SK-N-SH treated with all-trans-retinoic acid at 6 μM for 48 hours (cell line): ENCODE measurements around the gene IL12RB1.
A peak's percentile ranks its signal among the peaks of the same experiment; 100 is the strongest.

ENCODE experiments used
- ATAC-seq: fragments of 200-7000 bp; cut with Tn5 transposase; 3 replicates; pipeline ENCODE4 v1.9.1; 2020; ENCODE audit warnings: mild to moderate bottlenecking, moderate library complexity
- ARNTL ChIP-seq: fragments of 450-650 bp; formaldehyde crosslinking; IDR thresholded peaks from 2 replicates; pipeline ENCODE4 v1.5.0; 2020; ENCODE audit warnings: low read depth, mild to moderate bottlenecking, moderate library complexity, borderline replicate concordance
- BACH2 ChIP-seq: fragments of 250-450 bp; sonication (Bioruptor Pico); IDR thresholded peaks from 2 replicates; pipeline ENCODE4 v1.9.0; 2021; ENCODE audit warnings: mild to moderate bottlenecking, borderline replicate concordance
- CSDC2 ChIP-seq: fragments of 250-450 bp; sonication (Bioruptor Pico); IDR thresholded peaks from 2 replicates; pipeline ENCODE4 v1.5.0; 2020; ENCODE audit warnings: mild to moderate bottlenecking, moderate library complexity
- ESRRG ChIP-seq: fragments of 250-450 bp; sonication (Bioruptor Pico); IDR thresholded peaks from 2 replicates; pipeline ENCODE4 v1.6.1; 2021; ENCODE audit warnings: mild to moderate bottlenecking
- GLIS3 ChIP-seq: fragments of 250-450 bp; sonication (Bioruptor Pico); IDR thresholded peaks from 2 replicates; pipeline ENCODE4 v1.5.0; 2020; ENCODE audit warnings: mild to moderate bottlenecking, moderate library complexity
- ISL1 ChIP-seq: fragments of 250-450 bp; sonication (Bioruptor Pico); IDR thresholded peaks from 2 replicates; pipeline ENCODE4 v2.1.2; 2022; ENCODE audit warnings: mild to moderate bottlenecking, moderate library complexity
- OSR1 ChIP-seq: fragments of 250-450 bp; sonication (Bioruptor Pico); IDR thresholded peaks from 2 replicates; pipeline ENCODE4 v1.8.0; 2022; ENCODE audit warnings: moderate library complexity, mild to moderate bottlenecking, inconsistent platforms
- PPARA ChIP-seq: fragments of 250-450 bp; sonication (Bioruptor Pico); IDR thresholded peaks from 2 replicates; pipeline ENCODE4 v1.5.0; 2020; ENCODE audit warnings: mild to moderate bottlenecking, borderline replicate concordance
- RARB ChIP-seq: fragments of 250-450 bp; sonication (Bioruptor Pico); IDR thresholded peaks from 2 replicates; pipeline ENCODE4 v1.8.0; 2021; ENCODE audit warnings: mild to moderate bottlenecking, moderate library complexity
- SNAI2 ChIP-seq: fragments of 250-450 bp; sonication (Bioruptor Pico); IDR thresholded peaks from 2 replicates; pipeline ENCODE4 v1.5.0; 2020; ENCODE audit warnings: mild to moderate bottlenecking, moderate library complexity
- TCF4 ChIP-seq: fragments of 250-450 bp; sonication (Bioruptor Pico); IDR thresholded peaks from 2 replicates; pipeline ENCODE4 v1.8.0; 2021; ENCODE audit warnings: mild to moderate bottlenecking, moderate library complexity, borderline replicate concordance
- TOX ChIP-seq: fragments of 250-450 bp; sonication (Bioruptor Pico); IDR thresholded peaks from 2 replicates; pipeline ENCODE4 v1.8.0; 2021; ENCODE audit warnings: mild to moderate bottlenecking, moderate library complexity, borderline replicate concordance
- ZC3H10 ChIP-seq: fragments of 250-450 bp; sonication (Bioruptor Pico); IDR thresholded peaks from 2 replicates; pipeline ENCODE4 v1.5.1; 2021; ENCODE audit warnings: mild to moderate bottlenecking, moderate library complexity
- ZFP3 ChIP-seq: fragments of 250-450 bp; sonication (Bioruptor Pico); IDR thresholded peaks from 2 replicates; pipeline ENCODE4 v1.5.0; 2020; ENCODE audit warnings: mild to moderate bottlenecking, moderate library complexity
- ZFP30 ChIP-seq: fragments of 450-650 bp; formaldehyde crosslinking; IDR thresholded peaks from 2 replicates; pipeline ENCODE4 v1.5.0; 2022; ENCODE audit warnings: mild to moderate bottlenecking, moderate library complexity
- ZNF565 ChIP-seq: fragments of 450-650 bp; formaldehyde crosslinking; conservative IDR thresholded peaks from 2 replicates; pipeline ENCODE4 v1.5.0; 2020; ENCODE audit warnings: low read depth, mild to moderate bottlenecking, moderate library complexity
- ZNF70 ChIP-seq: fragments of 450-650 bp; formaldehyde crosslinking; IDR thresholded peaks from 2 replicates; pipeline ENCODE4 v1.5.0; 2020; ENCODE audit warnings: mild to moderate bottlenecking, moderate library complexity
- TF ChIP-seq, protein P1 (sequence below): fragments of 250-450 bp; sonication (Bioruptor Pico); IDR thresholded peaks from 2 replicates; pipeline ENCODE4 v1.8.0; 2021; ENCODE audit warnings: low read depth, mild to moderate bottlenecking, moderate library complexity, borderline replicate concordance
- TF ChIP-seq, protein P2 (sequence below): fragments of 250-450 bp; sonication (Bioruptor Pico); IDR thresholded peaks from 2 replicates; pipeline ENCODE4 v1.8.0; 2020; ENCODE audit warnings: mild to moderate bottlenecking, moderate library complexity, borderline replicate concordance
- TF ChIP-seq, protein P3 (sequence below): fragments of 250-450 bp; sonication (Bioruptor Pico); IDR thresholded peaks from 2 replicates; pipeline ENCODE4 v1.5.1; 2021; ENCODE audit warnings: mild to moderate bottlenecking, moderate library complexity
- TF ChIP-seq, protein P4 (sequence below): fragments of 250-450 bp; sonication (Bioruptor Pico); IDR thresholded peaks from 2 replicates; pipeline ENCODE4 v1.5.1; 2020; ENCODE audit warnings: low read depth, mild to moderate bottlenecking, moderate library complexity
- TF ChIP-seq, protein P5 (sequence below): fragments of 250-450 bp; sonication (Bioruptor Pico); IDR thresholded peaks from 2 replicates; pipeline ENCODE4 v1.5.0; 2020; ENCODE audit warnings: mild to moderate bottlenecking, moderate library complexity

The IL12RB1 gene

GRCh38 chr19:18109733-18110608 is 23.2 kb upstream of the IL12RB1 start:
- no peak for TF ChIP-seq ARNTL (CRISPR knock-in tag)
- TF ChIP-seq ZC3H10, result no peak
- no peak for TF ChIP-seq ISL1
- TF ChIP-seq, protein P1, sequence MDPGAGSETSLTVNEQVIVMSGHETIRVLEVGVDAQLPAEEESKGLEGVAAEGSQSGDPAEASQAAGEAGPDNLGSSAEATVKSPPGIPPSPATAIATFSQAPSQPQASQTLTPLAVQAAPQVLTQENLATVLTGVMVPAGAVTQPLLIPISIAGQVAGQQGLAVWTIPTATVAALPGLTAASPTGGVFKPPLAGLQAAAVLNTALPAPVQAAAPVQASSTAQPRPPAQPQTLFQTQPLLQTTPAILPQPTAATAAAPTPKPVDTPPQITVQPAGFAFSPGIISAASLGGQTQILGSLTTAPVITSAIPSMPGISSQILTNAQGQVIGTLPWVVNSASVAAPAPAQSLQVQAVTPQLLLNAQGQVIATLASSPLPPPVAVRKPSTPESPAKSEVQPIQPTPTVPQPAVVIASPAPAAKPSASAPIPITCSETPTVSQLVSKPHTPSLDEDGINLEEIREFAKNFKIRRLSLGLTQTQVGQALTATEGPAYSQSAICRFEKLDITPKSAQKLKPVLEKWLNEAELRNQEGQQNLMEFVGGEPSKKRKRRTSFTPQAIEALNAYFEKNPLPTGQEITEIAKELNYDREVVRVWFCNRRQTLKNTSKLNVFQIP (CRISPR knock-in tag), result no peak
- no peak for TF ChIP-seq ZFP30
- TF ChIP-seq GLIS3 (CRISPR knock-in tag), result no peak
- no peak for TF ChIP-seq SNAI2
- TF ChIP-seq CSDC2 (CRISPR knock-in tag), result no peak
- TF ChIP-seq, protein P2, sequence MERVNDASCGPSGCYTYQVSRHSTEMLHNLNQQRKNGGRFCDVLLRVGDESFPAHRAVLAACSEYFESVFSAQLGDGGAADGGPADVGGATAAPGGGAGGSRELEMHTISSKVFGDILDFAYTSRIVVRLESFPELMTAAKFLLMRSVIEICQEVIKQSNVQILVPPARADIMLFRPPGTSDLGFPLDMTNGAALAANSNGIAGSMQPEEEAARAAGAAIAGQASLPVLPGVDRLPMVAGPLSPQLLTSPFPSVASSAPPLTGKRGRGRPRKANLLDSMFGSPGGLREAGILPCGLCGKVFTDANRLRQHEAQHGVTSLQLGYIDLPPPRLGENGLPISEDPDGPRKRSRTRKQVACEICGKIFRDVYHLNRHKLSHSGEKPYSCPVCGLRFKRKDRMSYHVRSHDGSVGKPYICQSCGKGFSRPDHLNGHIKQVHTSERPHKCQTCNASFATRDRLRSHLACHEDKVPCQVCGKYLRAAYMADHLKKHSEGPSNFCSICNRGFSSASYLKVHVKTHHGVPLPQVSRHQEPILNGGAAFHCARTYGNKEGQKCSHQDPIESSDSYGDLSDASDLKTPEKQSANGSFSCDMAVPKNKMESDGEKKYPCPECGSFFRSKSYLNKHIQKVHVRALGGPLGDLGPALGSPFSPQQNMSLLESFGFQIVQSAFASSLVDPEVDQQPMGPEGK (CRISPR knock-in tag), result no peak
- TF ChIP-seq ZNF565 (CRISPR knock-in tag), result no peak
- no peak for TF ChIP-seq BACH2
- no peak for TF ChIP-seq OSR1 (CRISPR knock-in tag)
- TF ChIP-seq, protein P3, sequence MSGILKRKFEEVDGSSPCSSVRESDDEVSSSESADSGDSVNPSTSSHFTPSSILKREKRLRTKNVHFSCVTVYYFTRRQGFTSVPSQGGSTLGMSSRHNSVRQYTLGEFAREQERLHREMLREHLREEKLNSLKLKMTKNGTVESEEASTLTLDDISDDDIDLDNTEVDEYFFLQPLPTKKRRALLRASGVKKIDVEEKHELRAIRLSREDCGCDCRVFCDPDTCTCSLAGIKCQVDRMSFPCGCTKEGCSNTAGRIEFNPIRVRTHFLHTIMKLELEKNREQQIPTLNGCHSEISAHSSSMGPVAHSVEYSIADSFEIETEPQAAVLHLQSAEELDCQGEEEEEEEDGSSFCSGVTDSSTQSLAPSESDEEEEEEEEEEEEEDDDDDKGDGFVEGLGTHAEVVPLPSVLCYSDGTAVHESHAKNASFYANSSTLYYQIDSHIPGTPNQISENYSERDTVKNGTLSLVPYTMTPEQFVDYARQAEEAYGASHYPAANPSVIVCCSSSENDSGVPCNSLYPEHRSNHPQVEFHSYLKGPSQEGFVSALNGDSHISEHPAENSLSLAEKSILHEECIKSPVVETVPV (CRISPR knock-in tag), result no peak
- no peak for TF ChIP-seq ESRRG (CRISPR knock-in tag)
- no peak for TF ChIP-seq RARB
- TF ChIP-seq, protein P4, sequence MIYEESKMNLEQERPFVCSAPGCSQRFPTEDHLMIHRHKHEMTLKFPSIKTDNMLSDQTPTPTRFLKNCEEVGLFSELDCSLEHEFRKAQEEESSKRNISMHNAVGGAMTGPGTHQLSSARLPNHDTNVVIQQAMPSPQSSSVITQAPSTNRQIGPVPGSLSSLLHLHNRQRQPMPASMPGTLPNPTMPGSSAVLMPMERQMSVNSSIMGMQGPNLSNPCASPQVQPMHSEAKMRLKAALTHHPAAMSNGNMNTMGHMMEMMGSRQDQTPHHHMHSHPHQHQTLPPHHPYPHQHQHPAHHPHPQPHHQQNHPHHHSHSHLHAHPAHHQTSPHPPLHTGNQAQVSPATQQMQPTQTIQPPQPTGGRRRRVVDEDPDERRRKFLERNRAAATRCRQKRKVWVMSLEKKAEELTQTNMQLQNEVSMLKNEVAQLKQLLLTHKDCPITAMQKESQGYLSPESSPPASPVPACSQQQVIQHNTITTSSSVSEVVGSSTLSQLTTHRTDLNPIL (CRISPR knock-in tag), result no peak
- TF ChIP-seq PPARA (CRISPR knock-in tag), result no peak
- TF ChIP-seq, all 23 proteins: peak for 0
- peak; percentile 72 for ATAC-seq

DNA sequence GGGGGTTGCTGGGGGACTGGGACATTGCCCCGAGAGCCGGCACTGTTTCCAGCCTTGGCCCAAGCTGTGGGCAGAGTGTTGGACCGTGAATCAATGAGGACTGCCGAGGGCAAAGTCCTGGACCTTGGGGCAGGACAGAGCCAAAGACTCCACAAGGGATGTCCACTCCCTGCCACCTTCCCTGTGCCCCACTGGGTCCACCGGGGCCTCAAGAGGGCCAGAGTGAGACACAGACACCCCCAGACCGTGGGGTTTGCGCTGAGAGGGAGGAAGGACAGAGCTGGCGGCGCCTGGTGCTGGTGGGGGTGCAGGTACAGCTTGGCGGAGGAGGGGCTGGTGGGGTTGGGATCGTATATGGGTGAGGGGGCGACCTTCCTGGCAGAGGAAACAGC is 22.6 kb upstream of the IL12RB1 start:
- no peak for ATAC-seq
- TF ChIP-seq, protein P5, sequence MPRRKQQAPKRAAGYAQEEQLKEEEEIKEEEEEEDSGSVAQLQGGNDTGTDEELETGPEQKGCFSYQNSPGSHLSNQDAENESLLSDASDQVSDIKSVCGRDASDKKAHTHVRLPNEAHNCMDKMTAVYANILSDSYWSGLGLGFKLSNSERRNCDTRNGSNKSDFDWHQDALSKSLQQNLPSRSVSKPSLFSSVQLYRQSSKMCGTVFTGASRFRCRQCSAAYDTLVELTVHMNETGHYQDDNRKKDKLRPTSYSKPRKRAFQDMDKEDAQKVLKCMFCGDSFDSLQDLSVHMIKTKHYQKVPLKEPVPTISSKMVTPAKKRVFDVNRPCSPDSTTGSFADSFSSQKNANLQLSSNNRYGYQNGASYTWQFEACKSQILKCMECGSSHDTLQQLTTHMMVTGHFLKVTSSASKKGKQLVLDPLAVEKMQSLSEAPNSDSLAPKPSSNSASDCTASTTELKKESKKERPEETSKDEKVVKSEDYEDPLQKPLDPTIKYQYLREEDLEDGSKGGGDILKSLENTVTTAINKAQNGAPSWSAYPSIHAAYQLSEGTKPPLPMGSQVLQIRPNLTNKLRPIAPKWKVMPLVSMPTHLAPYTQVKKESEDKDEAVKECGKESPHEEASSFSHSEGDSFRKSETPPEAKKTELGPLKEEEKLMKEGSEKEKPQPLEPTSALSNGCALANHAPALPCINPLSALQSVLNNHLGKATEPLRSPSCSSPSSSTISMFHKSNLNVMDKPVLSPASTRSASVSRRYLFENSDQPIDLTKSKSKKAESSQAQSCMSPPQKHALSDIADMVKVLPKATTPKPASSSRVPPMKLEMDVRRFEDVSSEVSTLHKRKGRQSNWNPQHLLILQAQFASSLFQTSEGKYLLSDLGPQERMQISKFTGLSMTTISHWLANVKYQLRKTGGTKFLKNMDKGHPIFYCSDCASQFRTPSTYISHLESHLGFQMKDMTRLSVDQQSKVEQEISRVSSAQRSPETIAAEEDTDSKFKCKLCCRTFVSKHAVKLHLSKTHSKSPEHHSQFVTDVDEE, result no peak
- TF ChIP-seq BACH2 (no peak), TCF4 (CRISPR knock-in tag) (no peak), GLIS3 (CRISPR knock-in tag) (no peak), ISL1 (no peak), PPARA (CRISPR knock-in tag) (no peak), CSDC2 (CRISPR knock-in tag) (no peak), ARNTL (CRISPR knock-in tag) (no peak), ZNF565 (CRISPR knock-in tag) (no peak), ESRRG (CRISPR knock-in tag) (no peak), RARB (no peak), ZNF70 (CRISPR knock-in tag) (no peak), ZFP30 (no peak), ZC3H10 (no peak)

- ATAC-seq, result no peak
- no peak for TF ChIP-seq SNAI2
- no peak for TF ChIP-seq ZFP3 (CRISPR knock-in tag)
- no peak for TF ChIP-seq TCF4 (CRISPR knock-in tag)
- no peak for TF ChIP-seq CSDC2 (CRISPR knock-in tag)
- no peak for TF ChIP-seq BACH2
- no peak for TF ChIP-seq ZNF70 (CRISPR knock-in tag)
- TF ChIP-seq RARB, result no peak
- TF ChIP-seq, protein P4 (CRISPR knock-in tag), result no peak
- TF ChIP-seq ISL1, result no peak
- TF ChIP-seq, protein P5, result no peak
- no peak for TF ChIP-seq ZNF565 (CRISPR knock-in tag)
- no peak for TF ChIP-seq ARNTL (CRISPR knock-in tag)
- TF ChIP-seq PPARA (CRISPR knock-in tag), result no peak
- no peak for TF ChIP-seq GLIS3 (CRISPR knock-in tag)
- no peak for TF ChIP-seq TOX
Measured at GRCh38 chr19:18108897-18109296, 22.2 kb upstream of the IL12RB1 start.
